Measurements from ENCODE around the gene TPRG1L.

Gene TPRG1L

DNA sequence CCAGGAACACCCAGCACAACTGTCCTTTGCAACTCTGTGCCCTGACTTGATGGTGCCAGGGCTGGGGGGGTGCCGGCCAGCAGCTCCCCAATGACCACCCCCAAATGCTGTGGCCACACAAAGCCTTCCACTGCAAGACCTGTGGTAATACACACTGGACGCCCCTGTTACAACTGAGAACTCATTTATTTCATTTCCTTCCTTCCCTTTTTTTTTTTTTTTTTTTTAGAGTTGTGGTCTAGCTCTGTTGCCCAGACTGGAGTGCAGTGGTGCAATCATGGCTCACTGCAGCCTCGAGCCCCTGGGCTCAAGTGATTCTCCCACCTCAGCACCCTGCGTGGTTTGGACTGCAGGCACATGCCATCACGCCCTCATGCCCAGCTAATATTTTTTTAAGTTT lies 52.7 kb downstream of the TPRG1L start:
- no peak for DNase-seq (ENCODE audit: low read depth in 1 of 2, low spot score in 1 of 2)

- no peak for DNase-seq (ENCODE audit: low read depth in 1 of 2, low spot score in 1 of 2)
Observed at GRCh38 chr1:3678361-3679097, 53.7 kb downstream of the TPRG1L start.

- no peak for DNase-seq (ENCODE audit: low read depth in 1 of 2, low spot score in 1 of 2)
Observed at GRCh38 chr1:3679098-3679555, 54.3 kb downstream of the TPRG1L start.
